HUDEP-2 (cell line): Measurements from ENCODE around the gene ATMIN.

ENCODE experiments used
- DNase-seq, 76 experiments: peaks; one replicate each; lab custom pipeline; 2025; ENCODE audit not compliant: unreplicated experiment in 76 of 76; lab: John Stamatoyannopoulos, UW

ATMIN gene

DNA sequence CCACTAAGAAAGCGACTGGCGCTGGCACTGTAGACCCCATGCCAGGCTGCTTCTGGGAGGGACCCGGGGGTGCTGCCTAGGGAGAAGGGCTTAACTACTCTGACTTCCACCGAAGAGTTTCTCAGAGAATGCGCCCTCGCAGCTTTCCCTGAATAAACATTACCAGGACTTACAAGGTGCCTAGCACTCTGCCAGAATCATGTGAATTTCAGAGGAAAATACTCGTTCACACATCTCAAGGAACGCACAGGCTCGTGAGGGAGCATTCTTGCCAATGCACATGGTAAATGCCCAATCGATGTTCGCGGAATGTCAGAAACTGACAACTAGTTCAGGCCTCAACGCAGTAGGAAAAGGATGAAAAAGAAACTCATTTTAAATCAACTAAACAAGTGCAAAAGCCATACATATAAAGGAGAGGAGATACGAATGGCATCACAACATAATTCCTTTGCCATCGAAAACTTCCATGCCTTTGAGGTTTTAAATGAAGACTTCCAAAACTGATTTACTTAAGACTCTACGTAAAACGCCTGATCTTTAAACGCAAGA, 30.0 kb upstream of the ATMIN start:
- DNase-seq, result peak in 5 of 76 experiments; percentile 4 to 25 (median 5)

DNA sequence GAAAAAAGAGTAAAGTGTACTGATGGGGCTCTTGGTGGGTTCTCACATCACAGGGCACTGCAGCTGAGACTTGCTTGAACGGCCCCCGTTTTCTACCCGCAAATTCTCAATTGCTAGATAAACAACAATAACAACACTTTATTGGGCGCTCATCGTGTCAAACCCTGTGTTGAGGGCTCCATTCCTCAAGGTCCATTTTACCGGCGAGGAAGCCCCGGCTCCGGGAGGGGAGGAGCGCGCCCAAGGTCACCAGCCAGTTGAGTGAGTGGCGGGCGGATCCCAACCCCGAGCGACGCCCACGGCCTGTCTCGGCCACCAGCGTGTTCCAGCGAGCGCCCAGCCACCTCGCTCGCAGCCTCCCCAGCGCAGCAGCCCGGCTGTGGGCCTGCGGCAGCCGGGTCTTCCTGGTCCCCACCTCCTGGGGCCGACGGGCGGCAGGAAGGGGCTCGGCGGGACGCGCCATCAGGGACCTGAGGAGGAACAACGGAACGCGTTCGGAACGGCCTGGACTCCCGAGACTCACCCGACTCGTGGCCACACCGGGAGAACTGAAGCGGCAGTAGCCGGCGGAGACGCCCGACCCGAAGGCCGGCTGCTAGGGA, 29.3 kb upstream of the ATMIN start:
- peak in 66 of 76 experiments; percentile 7 to 82 (median 58) for DNase-seq

DNA sequence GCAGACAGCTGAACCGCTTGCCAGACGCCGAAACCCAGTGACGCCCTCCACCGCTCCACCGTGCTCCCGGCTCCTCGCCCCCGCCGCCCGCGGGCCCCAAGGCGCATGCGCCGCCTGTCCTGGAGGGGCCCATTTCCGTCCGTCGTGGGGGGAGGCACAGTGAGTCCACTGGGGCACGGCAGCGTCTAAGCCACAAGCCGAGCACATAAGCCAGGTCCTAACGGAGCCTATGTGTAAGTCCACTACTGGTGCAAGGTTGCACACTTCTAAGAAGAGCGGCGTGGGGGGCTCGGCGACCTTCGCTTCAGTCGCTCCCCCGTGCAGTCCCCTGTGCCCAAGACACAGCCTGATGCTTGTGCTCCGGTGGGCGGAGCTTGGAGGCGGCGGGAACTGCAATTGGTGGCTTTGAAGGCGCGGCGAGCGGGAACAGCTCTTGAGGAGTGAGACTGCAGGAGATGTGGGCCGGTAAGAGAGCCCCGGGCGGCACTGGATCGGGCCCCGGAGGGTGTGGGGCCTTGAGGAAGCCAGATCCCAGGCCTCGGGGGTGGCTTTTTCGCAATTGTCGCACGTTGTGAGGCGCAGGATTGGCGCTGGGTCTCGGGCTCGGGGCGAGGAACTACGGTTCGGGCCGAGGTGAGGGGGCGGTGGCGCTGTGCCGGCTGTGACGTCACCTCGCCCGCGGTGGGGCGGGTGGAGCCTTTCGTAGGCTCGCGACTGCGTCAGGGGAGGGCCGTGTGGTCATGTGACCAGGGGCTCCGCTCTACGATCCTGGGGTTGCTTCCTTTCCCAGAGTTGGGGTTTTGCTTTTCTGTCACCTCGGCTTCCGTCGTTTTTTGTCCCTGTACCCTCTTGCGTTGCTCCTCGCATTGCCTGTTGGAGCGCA, 28.6 kb upstream of the ATMIN start, which contains the start of the genes CENPN and CMC2:
CENPN (plus strand) TSS at position 402 of the 883 bp plus-strand sequence. CDS start 4,726 bp downstream, outside the sequence.
CMC2 (minus strand) TSS at position 73 of the 883 bp plus-strand sequence. CDS start 9,491 bp downstream, outside the sequence.
- peak; percentile 45 to 98 (median 93) for DNase-seq

DNA sequence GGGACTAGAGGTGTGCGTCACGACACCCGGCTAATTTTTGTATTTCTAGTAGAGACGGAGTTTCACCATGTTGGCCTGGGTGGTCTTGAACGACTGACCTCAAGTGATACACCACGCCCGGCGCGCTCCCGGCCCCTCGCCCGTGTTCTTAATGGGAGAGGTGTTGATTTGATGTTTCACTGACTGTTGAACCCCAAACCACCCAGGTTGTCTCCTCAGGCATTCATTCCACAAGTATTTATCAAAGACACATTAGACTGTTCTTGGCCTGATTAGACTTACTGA, 27.2 kb upstream of the ATMIN start:
- no peak for DNase-seq

DNA sequence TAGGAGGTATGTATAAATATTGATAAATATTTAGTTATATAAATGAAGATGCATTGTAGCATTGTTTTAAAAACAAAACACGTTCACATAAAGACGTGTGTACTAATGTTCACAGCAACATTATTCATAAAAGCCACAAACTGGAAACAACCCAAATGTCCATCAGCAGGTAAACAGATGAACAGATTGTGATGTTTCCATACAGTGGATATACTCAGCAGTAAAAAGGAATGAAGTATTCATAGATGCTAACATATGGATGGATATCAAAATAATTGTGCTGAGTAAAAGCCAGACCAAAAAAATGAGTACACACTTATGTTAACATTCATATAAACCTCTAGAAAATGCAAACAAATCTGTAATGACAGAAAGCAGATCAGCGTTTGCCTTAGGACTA, 22.7 kb upstream of the ATMIN start:
- DNase-seq, result no peak

DNA sequence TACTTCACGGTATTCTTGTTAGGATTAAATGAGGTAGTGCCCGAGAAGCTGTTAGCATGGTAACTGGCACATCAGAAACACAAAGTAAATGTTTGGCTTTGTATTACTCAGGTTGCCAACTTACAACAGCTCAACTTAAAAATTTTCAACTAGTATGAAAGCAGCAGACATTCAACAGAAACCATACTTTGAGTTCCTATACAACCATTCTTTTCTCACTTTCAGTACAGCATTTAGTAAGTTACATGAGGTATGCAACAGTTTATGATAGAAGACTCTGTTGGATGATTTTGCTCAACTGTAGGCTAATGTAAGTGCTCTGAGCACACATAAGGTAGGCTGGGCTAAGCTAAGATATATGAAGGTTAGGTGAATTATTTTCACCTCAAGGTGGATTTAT, 21.0 kb upstream of the ATMIN start:
- DNase-seq, result no peak

DNA sequence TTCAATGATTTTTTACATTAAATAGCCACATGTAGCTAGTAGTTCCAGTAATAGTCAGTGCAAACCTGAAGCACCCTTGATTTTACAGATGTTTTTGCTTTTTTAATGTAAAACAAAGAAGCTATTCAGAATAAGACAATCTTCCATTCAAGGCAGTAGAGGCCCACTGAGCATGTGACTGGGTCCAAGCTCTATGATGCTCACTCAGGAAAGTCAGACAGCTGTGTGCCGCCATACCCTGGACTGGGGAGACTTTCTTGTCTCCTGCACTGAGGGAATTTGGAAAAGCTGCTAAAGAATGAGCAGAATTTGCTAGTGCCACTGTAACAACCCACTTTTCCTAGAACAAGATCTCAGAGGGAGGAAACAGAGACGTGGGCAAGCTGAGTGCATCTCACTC, 17.1 kb upstream of the ATMIN start:
- DNase-seq, result no peak

DNA sequence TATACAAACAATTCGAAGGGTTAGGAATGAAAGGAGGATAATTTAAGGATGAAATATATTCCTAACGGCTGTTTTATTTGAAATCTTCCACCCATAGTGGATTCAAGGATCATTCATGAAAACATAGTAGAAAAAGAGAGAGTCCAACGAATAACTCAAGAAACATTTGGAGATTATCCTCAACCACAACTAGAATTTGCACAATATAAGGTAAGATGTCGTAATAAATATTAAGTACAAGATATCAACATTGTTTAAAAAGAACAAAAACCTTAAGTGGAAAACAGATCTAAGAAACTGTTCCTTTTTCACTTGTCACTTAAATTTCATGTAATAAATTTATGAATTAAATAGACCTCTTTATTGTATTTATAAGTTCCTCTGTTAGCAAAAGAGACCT, 9.2 kb upstream of the ATMIN start:
- no peak for DNase-seq

DNA sequence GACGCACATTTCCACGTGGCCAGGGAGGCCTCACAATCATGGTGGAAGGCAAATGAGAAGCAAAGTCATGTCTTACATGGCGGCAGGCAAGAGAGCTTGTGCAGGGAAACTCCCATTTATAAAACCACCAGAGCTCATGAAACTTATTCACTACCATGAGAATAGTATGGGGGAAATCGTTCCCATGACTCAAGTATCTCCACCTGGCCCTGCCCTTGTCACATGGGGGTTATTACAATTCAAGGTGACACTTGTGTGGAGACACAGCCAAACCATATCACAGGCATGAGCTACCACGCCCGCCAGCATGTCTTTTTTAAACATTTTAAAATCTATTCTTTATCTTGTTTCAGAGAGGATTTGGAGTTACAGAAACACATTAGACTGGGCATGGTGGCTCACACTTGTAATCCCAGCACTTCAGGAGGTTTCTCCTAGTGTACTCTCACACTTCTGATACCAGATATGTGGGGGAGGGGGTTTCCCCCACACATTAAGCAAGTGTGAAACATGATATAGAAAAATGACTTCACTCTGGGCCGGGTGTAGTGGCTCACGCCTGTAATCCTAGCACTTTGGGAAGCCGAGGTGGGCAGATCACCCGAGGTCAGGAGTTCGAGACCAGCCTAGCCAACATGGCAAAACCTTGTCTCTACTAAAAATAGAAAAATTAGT, 5.6 kb upstream of the ATMIN start:
- no peak for DNase-seq

DNA sequence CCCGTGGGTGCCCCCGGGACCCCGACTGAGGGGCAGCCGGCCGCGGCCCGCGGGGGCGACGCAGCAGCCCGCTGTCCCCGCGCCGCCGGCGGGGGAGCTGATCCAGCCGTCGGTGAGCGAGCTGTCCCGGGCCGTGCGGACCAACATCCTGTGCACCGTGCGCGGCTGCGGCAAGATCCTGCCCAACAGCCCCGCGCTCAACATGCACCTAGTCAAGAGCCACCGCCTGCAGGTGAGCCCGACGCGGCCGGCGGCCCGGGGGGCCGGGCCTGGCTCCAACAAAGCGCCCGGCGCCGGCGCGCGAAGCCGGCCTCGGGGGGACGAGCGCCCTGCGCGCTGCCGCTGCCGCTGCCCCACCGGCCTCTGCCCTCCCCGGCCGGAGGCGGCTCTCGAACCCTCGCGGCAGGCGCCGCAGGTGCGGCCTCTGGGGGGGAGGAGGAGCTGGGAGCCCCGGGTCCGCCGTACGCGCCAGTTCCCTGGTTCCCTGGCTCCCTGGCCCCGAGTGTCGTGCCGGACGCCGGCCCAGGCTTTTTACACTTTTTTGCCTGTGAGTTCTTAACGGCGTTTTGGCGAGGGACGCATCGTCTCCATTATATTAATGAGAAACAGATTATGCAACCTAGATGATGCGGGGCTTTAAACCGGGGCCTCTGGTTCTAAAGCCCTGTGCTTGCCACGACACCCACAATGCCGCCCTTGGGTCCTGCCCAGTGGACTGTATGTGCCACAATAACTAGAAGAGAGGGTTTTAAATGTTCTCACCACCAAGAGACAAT, 521 bp downstream of the ATMIN start:
- peak in 28 of 76 experiments; percentile 1 to 53 (median 22) for DNase-seq

DNA sequence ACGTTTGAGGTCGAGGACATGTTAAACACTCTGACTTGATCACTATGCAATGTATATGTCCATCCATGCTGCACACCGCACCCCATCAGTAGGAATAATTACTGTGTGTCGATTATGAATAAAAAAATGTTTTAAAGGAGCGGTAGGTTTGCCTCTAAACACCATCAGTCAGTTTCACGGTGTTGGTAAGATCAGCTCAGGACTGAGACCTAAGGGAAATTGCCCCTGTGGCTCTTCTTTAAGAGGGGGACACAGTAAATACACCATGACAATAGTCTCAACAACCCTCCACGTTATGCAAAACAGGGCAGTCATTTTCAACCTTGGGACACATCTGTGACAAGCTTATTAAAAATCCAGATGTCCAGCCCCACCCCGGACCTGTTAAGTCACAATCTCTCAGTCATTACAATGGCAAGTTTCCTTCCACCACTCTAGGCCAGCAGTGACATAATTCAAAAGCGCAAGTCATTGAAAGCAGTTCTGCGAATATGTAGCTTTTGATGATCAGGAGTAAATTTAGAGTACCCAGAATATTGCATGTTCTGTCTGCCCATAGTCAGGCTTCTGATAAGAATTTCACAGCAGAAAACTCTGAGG, 1.2 kb downstream of the ATMIN start:
- peak in 14 of 76 experiments; percentile 2 to 31 (median 10) for DNase-seq

DNA sequence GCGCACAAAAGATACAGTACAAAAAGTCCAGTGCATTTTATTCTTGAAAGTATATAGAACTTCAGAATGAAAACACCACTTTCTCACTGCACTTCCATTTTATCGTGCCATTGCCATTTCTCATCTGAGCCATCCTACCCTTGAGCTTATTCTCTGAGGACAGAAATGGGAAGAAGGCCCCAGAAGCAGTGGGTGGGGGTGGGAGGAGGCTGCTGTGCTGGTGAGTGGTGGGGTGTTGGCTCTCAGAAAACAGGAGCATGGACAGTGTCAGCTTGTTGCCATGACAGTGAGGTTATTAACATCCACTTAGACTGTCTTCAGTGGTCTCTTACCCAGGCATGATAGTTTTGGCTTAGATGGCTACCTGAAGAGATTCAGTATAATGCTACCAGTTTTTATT, 4.5 kb downstream of the ATMIN start:
- DNase-seq, result no peak

DNA sequence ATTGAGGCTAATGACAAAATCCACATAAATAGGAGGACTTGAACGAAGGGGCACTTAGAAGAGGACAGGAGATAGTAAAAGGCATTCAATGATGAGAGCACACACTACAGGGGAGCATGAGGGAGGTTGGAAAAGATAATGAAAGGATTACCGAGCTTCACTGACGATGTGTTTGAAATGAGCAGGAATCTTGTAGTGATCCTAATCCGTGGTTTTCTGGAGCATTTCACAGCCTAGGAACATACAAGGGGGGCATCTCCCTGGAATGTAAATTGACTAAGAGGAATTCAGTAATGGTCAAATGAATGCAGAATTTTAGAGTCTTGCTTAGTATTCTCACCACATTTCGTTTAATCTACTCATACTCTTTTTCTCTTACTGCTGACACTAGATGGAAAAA, 5.2 kb downstream of the ATMIN start:
- no peak for DNase-seq

DNA sequence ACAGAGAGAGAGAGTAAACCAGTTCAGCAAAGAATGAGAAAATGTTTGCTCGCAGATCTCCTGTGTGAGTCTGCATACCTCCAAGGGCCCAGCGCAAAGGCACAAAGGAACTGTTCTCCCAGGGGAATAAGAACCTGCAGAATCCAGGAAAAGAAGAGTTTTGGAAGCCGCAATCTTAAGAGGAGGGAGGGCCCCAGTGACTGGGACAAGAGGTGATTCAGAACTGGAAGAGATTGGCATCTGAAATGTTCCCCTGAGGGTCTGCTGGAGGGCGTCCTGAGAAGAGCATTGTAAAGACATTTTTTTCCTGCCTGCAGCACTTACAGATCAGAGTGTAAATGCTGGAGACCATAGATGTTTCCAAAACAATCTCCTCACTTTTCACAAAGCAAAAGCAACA, 6.1 kb downstream of the ATMIN start:
- DNase-seq, result no peak

DNA sequence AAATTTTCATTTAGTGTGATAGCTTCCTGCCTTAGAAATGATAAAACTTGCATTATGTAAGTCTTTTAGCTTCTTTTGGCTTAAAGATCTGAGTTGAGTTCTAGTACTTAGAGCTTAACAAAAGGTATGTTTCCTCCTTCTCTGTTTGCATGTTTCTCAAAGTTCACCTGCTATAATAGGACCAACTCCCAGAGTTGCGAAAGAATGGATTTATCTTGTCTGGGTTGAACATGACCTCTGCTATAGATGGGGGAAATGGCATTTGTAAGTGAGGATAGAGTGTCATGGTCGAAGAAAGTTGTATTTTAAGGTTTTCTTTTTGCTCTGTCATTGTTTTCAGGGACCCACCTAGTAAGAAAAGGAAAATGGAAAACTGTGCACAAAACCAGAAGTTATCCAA, 7.2 kb downstream of the ATMIN start:
- no peak for DNase-seq

DNA sequence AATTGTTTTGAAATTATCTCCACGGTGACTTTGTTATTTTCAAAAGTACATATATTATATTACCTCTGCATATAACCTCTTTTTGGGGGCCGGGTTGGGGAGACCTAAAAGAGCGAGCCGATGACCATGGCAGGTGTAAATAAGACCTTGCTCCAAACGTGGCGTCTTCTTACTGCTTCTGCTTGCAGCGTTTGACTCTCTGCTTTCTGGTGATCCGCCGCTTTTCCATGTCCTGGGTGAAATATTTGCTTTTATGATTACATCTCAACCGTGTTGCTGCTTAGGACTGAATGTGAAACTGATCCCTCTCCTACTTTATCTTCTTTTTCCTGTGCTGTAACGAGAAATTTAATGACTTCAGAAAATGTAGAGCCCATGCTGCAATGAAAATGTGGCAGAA, 18.1 kb downstream of the ATMIN start:
- DNase-seq, result no peak

DNA sequence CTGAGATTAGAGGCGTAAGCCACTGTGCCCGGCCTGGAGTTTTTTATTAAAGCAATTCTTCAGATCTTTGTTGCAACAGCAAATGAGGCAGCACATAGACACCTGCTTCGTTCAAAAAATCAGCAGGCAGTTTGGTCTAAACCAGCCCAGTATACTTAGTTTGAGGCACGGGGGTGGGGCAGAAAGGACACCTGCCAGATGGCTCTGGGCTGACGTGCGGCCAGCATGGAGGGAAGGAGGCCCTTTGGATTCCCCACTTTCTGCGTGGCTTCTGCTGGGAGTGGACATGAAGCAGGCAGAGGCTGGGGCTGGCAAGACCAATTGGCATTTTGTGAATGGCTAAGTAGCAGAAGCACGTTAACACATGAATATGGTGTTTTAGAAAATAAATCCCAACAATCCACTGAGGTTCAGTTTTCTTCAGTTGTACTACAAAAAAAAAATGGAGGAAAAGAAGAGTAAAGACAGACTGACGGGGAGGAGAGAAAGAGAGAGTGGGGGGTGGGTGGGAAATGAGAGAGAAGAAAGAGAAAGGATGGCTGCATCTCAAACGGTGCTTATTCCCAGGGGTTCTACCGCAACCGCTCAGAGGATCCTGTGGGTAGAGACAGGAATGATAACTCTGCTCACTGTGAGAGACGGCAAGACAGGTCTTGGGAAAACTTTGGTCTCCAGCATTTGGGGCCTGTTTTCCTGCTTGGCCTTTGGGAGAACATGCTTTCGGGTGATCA, 25.1 kb downstream of the ATMIN start:
- DNase-seq, result no peak

DNA sequence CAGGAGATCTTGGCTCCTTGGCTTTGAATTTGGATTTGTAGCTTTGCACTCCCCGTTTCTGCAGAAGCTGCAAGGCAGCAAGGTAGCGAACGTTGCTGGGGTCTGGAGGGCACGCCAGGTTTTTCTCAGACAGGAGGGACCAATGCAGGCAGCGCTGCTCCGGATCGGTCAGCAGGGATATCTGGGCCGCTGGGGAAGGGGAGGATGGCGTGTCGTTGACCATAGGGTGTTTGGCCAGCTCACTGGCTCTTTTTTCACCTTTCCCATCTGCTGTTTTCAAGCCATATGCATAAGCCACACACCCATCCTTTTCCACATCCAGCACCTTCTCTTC, 25.6 kb downstream of the ATMIN start:
- no peak for DNase-seq

DNA sequence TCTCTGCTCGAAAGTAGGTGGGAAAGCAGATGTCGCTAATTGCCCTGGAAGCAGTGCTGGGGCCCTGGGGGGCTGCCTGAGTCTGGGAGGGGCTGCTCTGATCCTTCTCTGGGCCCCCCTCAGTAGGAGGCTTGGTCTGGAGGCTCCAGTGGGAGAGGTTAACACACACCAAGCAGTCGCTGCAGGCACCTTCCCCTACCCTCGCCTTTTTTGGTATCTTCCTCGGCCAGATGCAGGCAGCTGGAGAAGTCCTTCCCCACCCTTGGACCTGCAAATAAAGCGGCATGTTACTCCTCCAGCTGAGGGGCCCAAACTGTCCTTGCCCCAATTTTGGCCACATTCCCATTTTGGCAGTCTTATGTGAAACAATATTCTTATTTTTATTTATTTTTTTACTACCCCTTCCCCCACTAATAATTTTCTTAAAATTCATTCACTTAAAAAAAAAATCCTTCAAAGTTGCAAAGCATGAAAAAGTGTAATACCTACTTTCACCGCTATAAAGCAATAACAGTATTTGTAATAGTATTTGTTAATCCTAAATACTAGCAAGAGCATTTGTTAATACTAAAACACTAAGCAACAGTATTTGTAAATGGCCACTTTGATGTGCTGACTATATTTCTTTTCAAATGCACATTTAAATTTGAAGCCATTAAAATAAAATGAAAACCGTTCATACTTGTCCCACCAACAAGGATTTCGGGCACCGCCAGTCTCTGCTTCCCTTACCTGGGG, 26.4 kb downstream of the ATMIN start:
- peak in 3 of 76 experiments; percentile 5 to 25 (median 7) for DNase-seq
